Right renal pelvis (tissue), 4 donors: ENCODE data around the gene SLC25A12. TPM values are rescaled to one million over a fixed set of nuclear protein-coding genes. Genes with fewer than 3 reads are reported as not detected.

Experiments
- DNase-seq, 4 donors: peaks; one replicate each; pipeline ENCODE4 v3.0.0-alpha.2; 2013; ENCODE audit warnings: low read depth in 4 of 4, low spot score in 3 of 4, missing footprints in 1 of 4
- polyA plus RNA-seq, 4 donors: library from polyadenylated mRNA; unstranded; fragments of 120-200 nt; gene quantifications; one replicate each; pipeline ENCODE4 v1.2.1, GENCODE V29; 2013; ENCODE audit not compliant: insufficient read length in 4 of 4

The SLC25A12 gene
- polyA plus RNA-seq, 4 donors, result 24.5 to 28.2 (median 26.6) TPM

- no peak for DNase-seq
Measured at GRCh38 chr2:171741189-171741588, 152.9 kb downstream of the SLC25A12 start.

GRCh38 chr2:171735991-171736710 lies 157.9 kb downstream of the SLC25A12 start:
- peak in 1 of 4 donors; percentile 12 for DNase-seq

Other genes with a start within 250 kb of the SLC25A12 start
- gene DYNC1I2, start 206.8 kb downstream of the SLC25A12 start, polyA plus RNA-seq, result 100 to 1,000 TPM; 158 to 194 (median 193) TPM
- 10 to 100 TPM; 62.7 to 75.4 (median 75.2) TPM for gene HAT1, start 28.2 kb upstream of the SLC25A12 start, polyA plus RNA-seq
- gene METAP1D, start 105.7 kb upstream of the SLC25A12 start, polyA plus RNA-seq, result 10 to 100 TPM; 10.6 to 15.8 (median 13.2) TPM
- under 1 TPM; 0.16 to 0.61 (median 0.17) TPM for gene DLX1, start 191.3 kb upstream of the SLC25A12 start, polyA plus RNA-seq
- under 1 TPM; 0.08 to 0.25 (median 0.11) TPM for gene DLX2, start 208.7 kb upstream of the SLC25A12 start, polyA plus RNA-seq